Upper lobe of left lung (tissue), 6 donors: Measurements from ENCODE around the gene PTPRN2. TPM values are rescaled to one million over a fixed set of nuclear protein-coding genes. Genes with fewer than 3 reads are reported as not detected.

Experiments
- ATAC-seq, 2 donors: fragments of 200-7000 bp; cut with Tn5 transposase; one replicate each; pipeline ENCODE4 v1.9.1; 2022; ENCODE audit warnings: mild to moderate bottlenecking in 2 of 2, moderate library complexity in 2 of 2; ENCODE audit not compliant: low FRiP score in 2 of 2
- DNase-seq, 2 donors: peaks; one replicate each; pipeline ENCODE4 v3.0.0-alpha.2; 2019 to 2020
- H3K27ac ChIP-seq, 4 donors: fragments of 200-600 bp; sonication (generic); one replicate each; pipeline ENCODE4 v1.5.1; 2016 to 2019
- H3K27me3 ChIP-seq, 4 donors: fragments of 200-600 bp; sonication (generic); one replicate each; pipeline ENCODE4 v1.5.1; 2017 to 2019
- H3K36me3 ChIP-seq, 4 donors: fragments of 200-600 bp; sonication (generic); one replicate each; pipeline ENCODE4 v1.5.1; 2016 to 2019
- H3K4me1 ChIP-seq, 4 donors: fragments of 200-600 bp; sonication (generic); one replicate each; pipeline ENCODE4 v1.5.1; 2018 to 2019
- H3K4me3 ChIP-seq, 4 donors: fragments of 200-600 bp; sonication (generic); one replicate each; pipeline ENCODE4 v1.5.1; 2017 to 2019; ENCODE audit warnings: mild to moderate bottlenecking in 2 of 4, moderate library complexity in 1 of 4
- H3K9me3 ChIP-seq, 4 donors: fragments of 200-600 bp; sonication (generic); one replicate each; pipeline ENCODE4 v1.5.1; 2018 to 2019
- CTCF ChIP-seq, 6 experiments: fragments of 450-650 bp in 4 of 6; fragments of 200-600 bp in 2 of 6; sonication (generic) in 2 of 6; IDR thresholded peaks; one replicate each; pipeline ENCODE4 v1.5.1; 2016 to 2019; ENCODE audit warnings: antibody characterized with exemption in 6 of 6
- EP300 ChIP-seq, 4 donors: sonication (generic); formaldehyde crosslinking; IDR thresholded peaks; one replicate each; pipeline ENCODE4 v1.5.1; 2017; ENCODE audit warnings: antibody characterized with exemption in 4 of 4, control low read depth in 2 of 4
- POLR2A ChIP-seq, 4 donors: fragments of 450-650 bp; IDR thresholded peaks; one replicate each; pipeline ENCODE4 v1.5.1; 2016 to 2017; ENCODE audit warnings: antibody characterized with exemption in 4 of 4, mild to moderate bottlenecking in 2 of 4
- POLR2AphosphoS5 ChIP-seq, 2 donors: sonication (generic); formaldehyde crosslinking; IDR thresholded peaks; one replicate each; pipeline ENCODE4 v1.5.1; 2017; ENCODE audit warnings: antibody characterized with exemption in 2 of 2
- WGBS, 2 donors: methylation state at CpG; one replicate each; pipeline ENCODE4 v1.1.5; 2017 to 2018; 5-methylcytosine and 5-hydroxymethylcytosine counted together
- total RNA-seq, 6 donors: library from RNA; depleted of rRNA in 4 of 6; stranded (reverse); fragments of >200 nt in 4 of 6; gene quantifications; one replicate each; pipeline versions ENCODE4 v1.1.0 to v1.2.1, GENCODE V29; 2016 to 2021
- donor health status: DM: no; HTN: no; CAD: no; lungs with moderate emphysema.
- donor health status: DM: no; HTN: yes; CAD: no; lungs with severe emphysema.

PTPRN2 gene
- total RNA-seq, 6 donors from 2014 or later: 3.3 to 7.9 (median 5.2) TPM

GRCh38 chr7:158107806-158108205, 479.8 kb downstream of the PTPRN2 start:
- H3K27me3 ChIP-seq: no peaks in the 10 kb centered on the region
- no peak overlapping the region for H3K4me3 ChIP-seq
- H3K9me3 ChIP-seq: peaks cover 0 to 5% (median 0%) of the 10 kb centered on the region in 4 donors
- H3K27ac ChIP-seq: no peak overlapping the region
- WGBS, 2 donors: 88 to 89% methylated on average over 2 of the region's 2 CpGs
- no peaks in the 10 kb centered on the region for H3K4me1 ChIP-seq
- ATAC-seq (no peak), DNase-seq (no peak)
- no peak for TF ChIP-seq EP300 (IDR thresholded peaks at IDR 0.05)
- no peak for TF ChIP-seq POLR2AphosphoS5 (IDR thresholded peaks at IDR 0.05)
- no peak for TF ChIP-seq POLR2A (IDR thresholded peaks at IDR 0.05)
- TF ChIP-seq CTCF (IDR thresholded peaks at IDR 0.05): no peak
- no peaks in the 10 kb centered on the region for H3K36me3 ChIP-seq

GRCh38 chr7:158106272-158106671, 481.4 kb downstream of the PTPRN2 start:
- Histone ChIP-seq H3K4me3 (no peak overlapping the region), H3K27ac (no peak overlapping the region), H3K9me3 (peaks cover 0 to 5% (median 0%) of the 10 kb centered on the region in 4 donors), H3K4me1 (no peaks in the 10 kb centered on the region), H3K27me3 (no peaks in the 10 kb centered on the region), H3K36me3 (no peaks in the 10 kb centered on the region)
- TF ChIP-seq POLR2A (IDR thresholded peaks at IDR 0.05) (no peak), CTCF (IDR thresholded peaks at IDR 0.05) (no peak), EP300 (IDR thresholded peaks at IDR 0.05) (no peak), POLR2AphosphoS5 (IDR thresholded peaks at IDR 0.05) (no peak)
- WGBS, 2 donors: 64 to 78% methylated on average over 3 of the region's 3 CpGs
- no peak for DNase-seq
- no peak for ATAC-seq

GRCh38 chr7:158103378-158103777, 484.2 kb downstream of the PTPRN2 start:
- no peaks in the 10 kb centered on the region for H3K4me1 ChIP-seq
- H3K4me3 ChIP-seq: no peak overlapping the region
- no peaks in the 10 kb centered on the region for H3K9me3 ChIP-seq
- no peak for TF ChIP-seq CTCF (IDR thresholded peaks at IDR 0.05)
- TF ChIP-seq EP300 (IDR thresholded peaks at IDR 0.05): no peak
- TF ChIP-seq POLR2AphosphoS5 (IDR thresholded peaks at IDR 0.05): no peak
- no peak for TF ChIP-seq POLR2A (IDR thresholded peaks at IDR 0.05)
- peak in 1 of 2 donors; percentile 12 for DNase-seq
- WGBS, 2 donors: 88 to 94% methylated on average over 7 of the region's 7 CpGs
- H3K27me3 ChIP-seq: no peaks in the 10 kb centered on the region
- H3K36me3 ChIP-seq: no peaks in the 10 kb centered on the region
- H3K27ac ChIP-seq: no peak overlapping the region
- ATAC-seq: no peak

GRCh38 chr7:158102897-158103296, 484.7 kb downstream of the PTPRN2 start:
- Histone ChIP-seq H3K27ac (no peak overlapping the region), H3K4me1 (no peaks in the 10 kb centered on the region), H3K27me3 (no peaks in the 10 kb centered on the region), H3K4me3 (no peak overlapping the region), H3K36me3 (no peaks in the 10 kb centered on the region), H3K9me3 (no peaks in the 10 kb centered on the region)
- DNase-seq: peak in 1 of 2 donors; percentile 18
- WGBS, 2 donors: 84 to 85% methylated on average over 7 to 9 of the region's 9 CpGs
- no peak for TF ChIP-seq POLR2AphosphoS5 (IDR thresholded peaks at IDR 0.05)
- TF ChIP-seq EP300 (IDR thresholded peaks at IDR 0.05): no peak
- no peak for TF ChIP-seq CTCF (IDR thresholded peaks at IDR 0.05)
- TF ChIP-seq POLR2A (IDR thresholded peaks at IDR 0.05): no peak
- ATAC-seq: no peak

GRCh38 chr7:158101821-158102450, 485.7 kb downstream of the PTPRN2 start:
- H3K9me3 ChIP-seq: no peaks in the 10 kb centered on the region
- H3K4me3 ChIP-seq: no peak overlapping the region
- ATAC-seq (no peak), DNase-seq (peak in 1 of 2 donors; percentile 16)
- TF ChIP-seq EP300 (IDR thresholded peaks at IDR 0.05): no peak
- TF ChIP-seq POLR2A (IDR thresholded peaks at IDR 0.05): no peak
- TF ChIP-seq POLR2AphosphoS5 (IDR thresholded peaks at IDR 0.05): no peak
- no peak for TF ChIP-seq CTCF (IDR thresholded peaks at IDR 0.05)
- H3K36me3 ChIP-seq: no peaks in the 10 kb centered on the region
- no peaks in the 10 kb centered on the region for H3K4me1 ChIP-seq
- no peaks in the 10 kb centered on the region for H3K27me3 ChIP-seq
- WGBS, 2 donors: 83 to 89% methylated on average over 14 of the region's 14 CpGs
- H3K27ac ChIP-seq: no peak overlapping the region
